ENCODE data around the gene EYA2. TPM values are rescaled to one million over a fixed set of nuclear protein-coding genes. Genes with fewer than 3 reads are reported as not detected.

Gene EYA2
- total and polyA plus RNA-seq, 2 donors (not counting 1 experiment from before 2014, with no cell fraction given) = 1.1 to 2.8 TPM

DNA sequence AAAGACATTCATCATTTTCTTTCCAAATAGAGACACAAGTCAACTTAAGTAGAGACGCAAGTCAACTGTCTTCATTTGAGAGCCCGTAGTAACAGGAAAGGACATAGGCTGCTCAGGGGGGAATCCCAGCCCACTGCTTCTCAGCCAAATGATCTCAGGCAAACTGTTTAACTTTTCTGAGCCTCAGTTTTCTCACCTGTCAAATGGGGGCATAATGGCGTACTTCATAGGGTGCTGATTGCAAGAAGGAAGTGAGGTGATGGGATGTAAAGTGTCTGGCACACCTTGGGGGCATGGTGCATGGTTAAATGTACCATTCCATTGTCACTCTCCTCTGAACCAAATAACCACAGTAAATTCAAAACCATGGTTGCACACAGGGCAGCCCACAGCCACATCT, 96.5 kb downstream of the EYA2 start:
- H3K9me3 Mint-ChIP-seq (ENCODE audit: insufficient read depth) = no peaks in the 10 kb centered on the region
- 82% methylated on average over 2 of the region's 3 CpGs for WGBS (ENCODE audit: insufficient coverage)
- H3K9ac ChIP-seq (ENCODE audit: low read length) = no peak overlapping the region
- H3K4me1 Mint-ChIP-seq = peaks cover 10% of the 10 kb centered on the region
- H3K79me2 ChIP-seq (ENCODE audit: control insufficient read depth, insufficient read depth, low read length) = no peaks in the 10 kb centered on the region
- no peak overlapping the region for H3K4me3 ChIP-seq (ENCODE audit: control extremely low read depth in 1 of 5, extremely low read depth in 1 of 5, insufficient read depth in 1 of 5, low read depth in 2 of 5, low read length in 4 of 5)
- intact Hi-C loops (cut with micrococcal nuclease) = no loop called here
- ChIA-PET POLR2A (no interaction called here), CTCF (no interaction called here)
- no peaks in the 10 kb centered on the region for H3K36me3 ChIP-seq (replicated peaks in 1 of 2; ENCODE audit: control extremely low read depth in 1 of 2, control insufficient read depth in 1 of 2, extremely low read depth in 1 of 2, insufficient read depth in 2 of 2, low read length in 1 of 2)
- no peak for ATAC-seq (ENCODE audit: low read depth)
- peaks cover 0 to 3% of the 10 kb centered on the region in 2 donors for H3K4me1 ChIP-seq (ENCODE audit: control insufficient read depth in 2 of 2, insufficient read depth in 2 of 2, low read length in 2 of 2)
- peaks cover 33% of the 10 kb centered on the region for H3K27me3 Mint-ChIP-seq
- no peaks in the 10 kb centered on the region for H3K9me3 ChIP-seq (ENCODE audit: control extremely low read depth in 1 of 3, control insufficient read depth in 2 of 3, insufficient read depth in 1 of 3, low read length in 2 of 3)
- no peak for TF ChIP-seq CTCF (IDR thresholded peaks at IDR 0.05)
- TF ChIP-seq EZH2 (IDR thresholded peaks at IDR 0.05; ENCODE audit: borderline replicate concordance, insufficient read depth, low read depth, low read length, poor library complexity, severe bottlenecking) = no peak
- H3K27me3 ChIP-seq (replicated peaks in 1 of 4; ENCODE audit: control extremely low read depth in 1 of 4, control insufficient read depth in 3 of 4, insufficient read depth in 4 of 4, low read length in 3 of 4) = peaks cover 0 to 5% (median 0%) of the 10 kb centered on the region in 4 experiments
- no peak overlapping the region for H3K27ac ChIP-seq (ENCODE audit: low read length in 2 of 2)
- H3K27ac Mint-ChIP-seq = no peak overlapping the region
- no peak for DNase-seq
- no peak overlapping the region for H2AFZ ChIP-seq (ENCODE audit: insufficient read depth, low read depth, low read length, poor library complexity, severe bottlenecking)
- no peak overlapping the region for H3K4me3 Mint-ChIP-seq
- no peak overlapping the region for H3K4me2 ChIP-seq (replicated peaks; ENCODE audit: low read depth, low read length, poor library complexity, severe bottlenecking)
- H4K20me1 ChIP-seq (ENCODE audit: control insufficient read depth, insufficient read depth, low read length, poor library complexity, severe bottlenecking) = no peaks in the 10 kb centered on the region

- no peaks in the 10 kb centered on the region for H3K9me3 Mint-ChIP-seq (ENCODE audit: insufficient read depth)
- TF ChIP-seq CTCF (IDR thresholded peaks at IDR 0.05) (no peak), EZH2 (IDR thresholded peaks at IDR 0.05; ENCODE audit: borderline replicate concordance, insufficient read depth, low read depth, low read length, poor library complexity, severe bottlenecking) (no peak)
- peaks cover 33% of the 10 kb centered on the region for H3K27me3 Mint-ChIP-seq
- 96% methylated on average over 10 of the region's 12 CpGs for WGBS (ENCODE audit: insufficient coverage)
- Histone ChIP-seq H3K4me3 (ENCODE audit: control extremely low read depth in 1 of 5, extremely low read depth in 1 of 5, insufficient read depth in 1 of 5, low read depth in 2 of 5, low read length in 4 of 5) (no peak overlapping the region), H3K79me2 (ENCODE audit: control insufficient read depth, insufficient read depth, low read length) (no peaks in the 10 kb centered on the region), H3K4me1 (ENCODE audit: control insufficient read depth in 2 of 2, insufficient read depth in 2 of 2, low read length in 2 of 2) (peaks cover 0 to 3% of the 10 kb centered on the region in 2 donors), H3K9ac (ENCODE audit: low read length) (no peak overlapping the region), H2AFZ (ENCODE audit: insufficient read depth, low read depth, low read length, poor library complexity, severe bottlenecking) (no peak overlapping the region), H3K27ac (ENCODE audit: low read length in 2 of 2) (no peak overlapping the region), H3K9me3 (ENCODE audit: control extremely low read depth in 1 of 3, control insufficient read depth in 2 of 3, insufficient read depth in 1 of 3, low read length in 2 of 3) (no peaks in the 10 kb centered on the region), H3K4me2 (replicated peaks; ENCODE audit: low read depth, low read length, poor library complexity, severe bottlenecking) (no peak overlapping the region), H3K27me3 (replicated peaks in 1 of 4; ENCODE audit: control extremely low read depth in 1 of 4, control insufficient read depth in 3 of 4, insufficient read depth in 4 of 4, low read length in 3 of 4) (peaks cover 0 to 5% (median 0%) of the 10 kb centered on the region in 4 experiments), H4K20me1 (ENCODE audit: control insufficient read depth, insufficient read depth, low read length, poor library complexity, severe bottlenecking) (no peaks in the 10 kb centered on the region), H3K36me3 (replicated peaks in 1 of 2; ENCODE audit: control extremely low read depth in 1 of 2, control insufficient read depth in 1 of 2, extremely low read depth in 1 of 2, insufficient read depth in 2 of 2, low read length in 1 of 2) (no peaks in the 10 kb centered on the region)
- no peak overlapping the region for H3K4me3 Mint-ChIP-seq
- intact Hi-C loops (cut with micrococcal nuclease) = no loop called here
- DNase-seq (no peak), ATAC-seq (ENCODE audit: low read depth) (no peak)
- peaks cover 10% of the 10 kb centered on the region for H3K4me1 Mint-ChIP-seq
- H3K27ac Mint-ChIP-seq = no peak overlapping the region
- ChIA-PET CTCF (no interaction called here), POLR2A (no interaction called here)
Observed at GRCh38 chr20:46991880-46992639, 97.4 kb downstream of the EYA2 start.

Measured in B cell (primary cell).